SJSA1 (cell line): ENCODE data around the gene ADIRF. TPM values are rescaled to one million over a fixed set of nuclear protein-coding genes. Genes with fewer than 3 reads are reported as not detected.

Experiments used
- DNase-seq, 2 experiments: peaks; one replicate each; pipeline ENCODE4 v3.0.0-alpha.2; 2015 to 2020; ENCODE audit warnings: low spot score in 2 of 2, low read depth in 1 of 2
- H3K27ac ChIP-seq: fragments of 250-450 bp; sonication (Bioruptor Pico); 2 replicates; pipeline ENCODE4 v1.5.1; 2020; ENCODE audit warnings: mild to moderate bottlenecking, moderate library complexity
- H3K27me3 ChIP-seq: fragments of 250-450 bp; sonication (Bioruptor Pico); replicated peaks from 2 replicates; pipeline ENCODE4 v1.5.1; 2020; ENCODE audit warnings: mild to moderate bottlenecking, moderate library complexity
- H3K36me3 ChIP-seq: fragments of 250-450 bp; sonication (Bioruptor Pico); 2 replicates; pipeline ENCODE4 v1.5.1; 2020; ENCODE audit warnings: mild to moderate bottlenecking
- H3K4me1 ChIP-seq: fragments of 250-450 bp; sonication (Bioruptor Pico); replicated peaks from 2 replicates; pipeline ENCODE4 v1.6.1; 2021; ENCODE audit warnings: mild to moderate bottlenecking
- H3K4me3 ChIP-seq: fragments of 250-450 bp; sonication (Bioruptor Pico); 2 replicates; pipeline ENCODE4 v1.5.1; 2020; ENCODE audit warnings: mild to moderate bottlenecking
- H3K9me3 ChIP-seq: fragments of 250-450 bp; sonication (Bioruptor Pico); replicated peaks from 2 replicates; pipeline ENCODE4 v1.5.1; 2020; ENCODE audit warnings: mild to moderate bottlenecking
- total RNA-seq: library from RNA; depleted of rRNA; stranded (reverse); fragments of >200 nt; shearing (Covaris generic); gene quantifications from 2 replicates; pipeline ENCODE4 v1.2.3, GENCODE V29; 2014

ADIRF gene
- total RNA-seq, 1 experiment from 2014 or later: not detected

DNA sequence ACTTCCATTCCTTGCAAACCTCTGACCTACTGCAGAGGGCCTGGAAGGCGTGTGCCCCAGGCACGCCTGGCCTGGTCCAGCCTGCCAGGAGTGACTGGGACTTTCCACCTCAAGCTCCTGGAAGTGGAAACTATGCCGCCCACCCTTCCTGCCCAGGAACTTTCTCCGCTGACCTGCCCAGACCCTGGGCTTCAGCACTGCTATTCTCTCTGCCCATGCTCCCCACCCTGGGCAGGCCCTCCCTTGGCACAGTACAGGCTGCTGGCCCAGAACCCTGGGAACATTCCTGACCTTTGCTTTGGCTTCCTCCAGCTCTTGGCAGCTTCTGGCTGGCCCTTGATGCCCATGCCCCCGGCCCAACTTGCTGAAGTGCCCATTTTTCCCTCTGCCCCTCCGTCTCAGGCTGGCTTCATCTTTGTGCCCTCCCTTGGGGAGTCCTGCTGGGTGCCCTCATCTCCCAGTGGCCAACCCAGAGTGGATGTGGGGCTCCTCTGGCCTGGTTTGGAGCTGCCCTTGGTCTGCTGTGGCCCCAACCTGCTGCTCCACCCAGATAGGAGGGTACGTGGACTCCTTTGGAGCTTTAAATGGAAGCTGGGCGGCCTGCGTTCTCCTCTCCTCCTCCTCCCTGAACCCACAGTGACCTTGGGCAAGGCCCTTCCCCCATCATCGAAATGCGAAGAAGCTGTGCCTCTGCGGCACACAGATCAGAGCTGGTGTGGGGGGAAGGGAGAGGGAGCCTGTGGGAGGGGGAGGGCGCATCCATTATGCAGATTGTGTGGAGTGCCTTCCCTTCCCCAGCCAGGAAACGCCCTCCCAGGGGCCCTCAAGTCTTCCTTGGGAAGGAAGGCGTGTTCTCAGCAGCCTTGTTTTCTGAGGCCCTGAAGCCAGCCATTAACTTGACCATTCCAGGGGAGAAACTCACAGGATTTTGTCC, 14.3 kb upstream of the ADIRF start:
- no peak overlapping the region for H3K27ac ChIP-seq
- no peaks in the 10 kb centered on the region for H3K9me3 ChIP-seq
- DNase-seq: no peak
- peaks cover 10% of the 10 kb centered on the region for H3K4me1 ChIP-seq
- no peak overlapping the region for H3K4me3 ChIP-seq
- no peaks in the 10 kb centered on the region for H3K27me3 ChIP-seq
- H3K36me3 ChIP-seq: no peaks in the 10 kb centered on the region

- DNase-seq: no peak
- no peak overlapping the region for H3K27ac ChIP-seq
- H3K4me3 ChIP-seq: no peak overlapping the region
- peaks cover 19% of the 10 kb centered on the region for H3K4me1 ChIP-seq
- H3K27me3 ChIP-seq: no peaks in the 10 kb centered on the region
- H3K9me3 ChIP-seq: no peaks in the 10 kb centered on the region
- H3K36me3 ChIP-seq: no peaks in the 10 kb centered on the region
Measured at GRCh38 chr10:86954681-86955500, 13.4 kb upstream of the ADIRF start.

DNA sequence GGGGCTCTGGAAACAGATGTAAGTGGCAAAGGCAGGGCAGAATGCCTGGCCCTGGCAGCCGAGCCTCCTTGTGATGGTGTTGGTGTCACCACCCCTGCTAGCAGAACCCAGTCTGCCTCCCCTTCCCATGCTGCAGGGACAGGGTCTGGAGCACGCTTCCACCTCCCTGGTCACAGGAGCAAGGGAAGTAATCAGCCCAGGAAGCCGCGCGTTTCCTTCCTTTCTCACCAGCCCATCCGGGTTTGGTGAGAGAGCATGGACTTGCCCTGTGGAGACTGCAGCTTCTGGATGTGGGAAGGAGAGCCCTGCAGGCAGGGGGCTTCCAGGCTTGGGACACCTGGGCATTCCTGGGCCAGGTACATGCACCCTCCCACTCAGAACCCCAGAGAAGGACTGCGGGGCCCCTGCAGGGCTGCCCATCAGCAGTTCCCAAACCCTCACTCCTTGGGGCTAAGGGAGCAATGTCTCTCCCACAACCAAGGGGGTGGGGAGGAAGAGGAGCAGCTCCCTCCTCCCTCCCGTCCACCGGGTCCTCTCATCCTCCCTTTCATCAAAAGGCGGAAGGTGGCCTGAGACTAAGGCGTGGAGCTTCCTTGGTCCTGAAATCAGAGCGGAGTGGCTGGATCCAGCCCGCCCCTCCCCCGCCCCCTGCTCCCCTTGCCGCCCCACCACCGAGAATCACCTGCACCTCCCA, 12.6 kb upstream of the ADIRF start:
- H3K9me3 ChIP-seq: no peaks in the 10 kb centered on the region
- DNase-seq: no peak
- no peaks in the 10 kb centered on the region for H3K27me3 ChIP-seq
- no peak overlapping the region for H3K4me3 ChIP-seq
- no peak overlapping the region for H3K27ac ChIP-seq
- no peaks in the 10 kb centered on the region for H3K36me3 ChIP-seq
- H3K4me1 ChIP-seq: peaks cover 26% of the 10 kb centered on the region

GRCh38 chr10:86956195-86956847, 12.0 kb upstream of the ADIRF start:
- no peaks in the 10 kb centered on the region for H3K9me3 ChIP-seq
- DNase-seq: no peak
- peaks cover 27% of the 10 kb centered on the region for H3K4me1 ChIP-seq
- H3K36me3 ChIP-seq: no peaks in the 10 kb centered on the region
- no peaks in the 10 kb centered on the region for H3K27me3 ChIP-seq
- no peak overlapping the region for H3K27ac ChIP-seq
- H3K4me3 ChIP-seq: no peak overlapping the region

- H3K27me3 ChIP-seq: no peaks in the 10 kb centered on the region
- no peaks in the 10 kb centered on the region for H3K36me3 ChIP-seq
- DNase-seq: no peak
- no peaks in the 10 kb centered on the region for H3K9me3 ChIP-seq
- no peak overlapping the region for H3K4me3 ChIP-seq
- H3K27ac ChIP-seq: no peak overlapping the region
- peaks cover 27% of the 10 kb centered on the region for H3K4me1 ChIP-seq
Measured at GRCh38 chr10:86956848-86957448, 11.3 kb upstream of the ADIRF start.

DNA sequence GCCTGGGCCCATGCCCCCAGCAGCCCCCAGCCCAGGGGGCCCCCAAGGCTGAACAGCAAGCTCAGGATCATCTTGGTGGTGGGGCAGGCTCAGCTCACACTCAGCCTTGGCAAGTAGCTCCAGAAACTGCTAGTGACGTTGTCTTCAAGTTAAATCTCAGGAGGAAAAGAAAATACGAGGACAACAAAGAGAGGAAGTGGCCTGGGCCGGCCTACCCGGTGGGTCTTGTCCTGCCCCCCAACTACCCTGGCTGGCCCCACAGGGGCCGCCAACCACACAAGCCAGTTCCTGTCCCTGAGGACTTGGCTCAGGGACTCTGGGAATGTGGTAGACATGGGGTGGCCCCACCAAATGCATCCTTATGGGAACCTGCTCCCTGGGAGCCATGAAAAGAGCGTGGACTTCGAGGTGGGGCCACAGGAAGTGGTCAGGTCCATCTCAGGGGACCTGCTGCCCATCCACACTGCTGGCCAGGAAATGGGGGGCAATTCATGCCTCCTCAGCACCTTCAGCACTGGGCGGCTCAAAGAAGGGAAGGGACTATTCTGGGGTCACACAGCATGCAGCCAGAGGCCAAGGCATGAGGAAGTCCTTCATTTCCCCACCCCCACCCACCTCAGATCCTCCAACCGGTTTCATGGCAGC, 10.7 kb upstream of the ADIRF start, which contains the start of gene MMRN2:
Gene MMRN2 (minus strand): TSS at position 145 of the 645 bp plus-strand sequence. CDS start 74 bp downstream, at position 71.
- no peaks in the 10 kb centered on the region for H3K27me3 ChIP-seq
- H3K36me3 ChIP-seq: no peaks in the 10 kb centered on the region
- no peak within 1 kb of the TSS for H3K27ac ChIP-seq
- no peak within 1 kb of the TSS for H3K4me3 ChIP-seq
- no peaks in the 10 kb centered on the region for H3K9me3 ChIP-seq
- peak in 1 of 2 experiments; percentile 38 for DNase-seq
- peaks cover 27% of the 10 kb centered on the region for H3K4me1 ChIP-seq

GRCh38 chr10:86958116-86958900, 10.0 kb upstream of the ADIRF start, which contains the start of gene SNCG:
TSS of gene SNCG (plus strand) at chr10:86958599. CDS start at chr10:86958698, 99 bp downstream.
- no peaks in the 10 kb centered on the region for H3K36me3 ChIP-seq
- DNase-seq: no peak
- H3K9me3 ChIP-seq: no peaks in the 10 kb centered on the region
- H3K4me1 ChIP-seq: peaks cover 27% of the 10 kb centered on the region
- H3K27me3 ChIP-seq: no peaks in the 10 kb centered on the region
- no peak within 1 kb of the TSS for H3K4me3 ChIP-seq
- peak within 1 kb of the TSS; percentile 46 for H3K27ac ChIP-seq

DNA sequence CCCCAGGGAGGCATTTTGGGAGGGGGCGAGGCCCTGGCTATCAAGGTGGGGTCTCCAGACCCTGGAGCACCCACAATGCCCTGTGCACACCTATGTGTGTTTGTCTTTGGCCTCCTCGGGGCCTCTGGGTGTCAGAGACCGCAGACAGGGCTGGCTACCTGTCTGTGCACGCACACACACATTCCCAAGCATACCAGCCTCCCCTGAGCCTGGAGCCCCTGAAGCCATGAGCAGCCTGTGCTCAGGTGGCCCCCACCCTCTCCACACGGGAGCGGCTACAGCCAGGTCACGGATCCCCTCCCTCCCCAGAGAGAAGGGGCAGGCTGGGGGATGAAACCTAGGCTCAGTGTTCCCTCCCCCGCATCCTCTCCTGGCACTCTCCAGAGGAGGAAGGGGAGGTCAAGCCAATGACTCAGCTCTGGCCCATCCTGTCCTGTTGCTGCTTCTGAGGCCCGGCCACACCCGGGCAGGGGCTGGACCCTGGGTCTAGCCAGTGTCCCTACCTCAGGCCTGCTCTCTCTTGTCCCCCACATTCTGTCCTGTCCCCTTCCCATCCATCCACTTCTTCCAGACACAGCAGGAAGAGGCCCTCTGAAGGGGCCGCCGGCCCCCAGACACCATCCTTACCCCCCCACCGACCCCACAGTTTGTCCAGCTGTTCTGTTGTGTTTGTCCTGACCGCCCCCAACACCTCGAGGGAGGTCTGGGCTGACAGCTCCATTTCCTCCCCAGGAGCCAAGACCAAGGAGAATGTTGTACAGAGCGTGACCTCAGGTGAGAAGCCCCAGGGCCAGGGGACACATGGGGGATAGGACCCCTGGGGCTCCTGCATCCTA, 9.2 kb upstream of the ADIRF start:
- peaks cover 27% of the 10 kb centered on the region for H3K4me1 ChIP-seq
- no peaks in the 10 kb centered on the region for H3K27me3 ChIP-seq
- no peaks in the 10 kb centered on the region for H3K36me3 ChIP-seq
- peak overlapping the region; percentile 46 for H3K27ac ChIP-seq
- H3K4me3 ChIP-seq: no peak overlapping the region
- H3K9me3 ChIP-seq: no peaks in the 10 kb centered on the region
- peak; percentile 47 to 72 for DNase-seq

DNA sequence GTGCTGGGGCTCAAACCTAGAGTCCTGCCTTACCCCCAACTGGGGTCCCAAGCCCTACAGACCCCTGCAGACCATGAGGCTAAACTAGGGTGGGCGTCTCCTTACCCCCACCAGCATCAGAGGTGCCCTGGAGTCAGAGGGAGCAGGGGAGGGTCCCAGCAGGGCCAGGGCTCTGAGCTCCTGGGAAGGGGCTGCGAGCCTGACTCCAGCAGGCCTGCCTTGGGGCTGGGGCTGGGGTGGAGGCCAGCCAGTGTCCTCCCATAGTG, 8.6 kb upstream of the ADIRF start:
- no peaks in the 10 kb centered on the region for H3K36me3 ChIP-seq
- DNase-seq: no peak
- no peak overlapping the region for H3K4me3 ChIP-seq
- H3K9me3 ChIP-seq: no peaks in the 10 kb centered on the region
- H3K27ac ChIP-seq: peak overlapping the region; percentile 46
- H3K4me1 ChIP-seq: peaks cover 27% of the 10 kb centered on the region
- no peaks in the 10 kb centered on the region for H3K27me3 ChIP-seq

GRCh38 chr10:86960003-86960862, 8.0 kb upstream of the ADIRF start:
- Histone ChIP-seq H3K4me1 (peaks cover 27% of the 10 kb centered on the region), H3K27ac (peak overlapping the region; percentile 46; the same call in 1 of the 2 replicates), H3K9me3 (no peaks in the 10 kb centered on the region), H3K27me3 (no peaks in the 10 kb centered on the region), H3K4me3 (no peak overlapping the region), H3K36me3 (no peaks in the 10 kb centered on the region)
- DNase-seq: peak; percentile 57 to 69
